ENCODE results near the gene DERA. TPM values are rescaled to one million over a fixed set of nuclear protein-coding genes. Genes with fewer than 3 reads are reported as not detected.

The DERA gene
- total and polyA plus RNA-seq, 8 donors, result 26.4 to 37.3 (median 31.1) TPM

GRCh38 chr12:15887043-15887817, 23.9 kb upstream of the DERA start:
- H3K4me3 ChIP-seq, result no peak overlapping the region
- ATAC-seq, result no peak
- no peak for DNase-seq
- no peaks in the 10 kb centered on the region for H3K27me3 ChIP-seq
- peaks cover 11 to 50% of the 10 kb centered on the region in 2 donors for H3K4me1 ChIP-seq
- H3K9me3 ChIP-seq, result no peaks in the 10 kb centered on the region
- intact Hi-C loops (cut with DNase I), result no loop called here
- peaks cover 0 to 49% of the 10 kb centered on the region in 2 donors for H3K36me3 ChIP-seq
- no peak overlapping the region for H3K27ac ChIP-seq
- TF ChIP-seq CTCF (IDR thresholded peaks at IDR 0.05), result no peak

DNA sequence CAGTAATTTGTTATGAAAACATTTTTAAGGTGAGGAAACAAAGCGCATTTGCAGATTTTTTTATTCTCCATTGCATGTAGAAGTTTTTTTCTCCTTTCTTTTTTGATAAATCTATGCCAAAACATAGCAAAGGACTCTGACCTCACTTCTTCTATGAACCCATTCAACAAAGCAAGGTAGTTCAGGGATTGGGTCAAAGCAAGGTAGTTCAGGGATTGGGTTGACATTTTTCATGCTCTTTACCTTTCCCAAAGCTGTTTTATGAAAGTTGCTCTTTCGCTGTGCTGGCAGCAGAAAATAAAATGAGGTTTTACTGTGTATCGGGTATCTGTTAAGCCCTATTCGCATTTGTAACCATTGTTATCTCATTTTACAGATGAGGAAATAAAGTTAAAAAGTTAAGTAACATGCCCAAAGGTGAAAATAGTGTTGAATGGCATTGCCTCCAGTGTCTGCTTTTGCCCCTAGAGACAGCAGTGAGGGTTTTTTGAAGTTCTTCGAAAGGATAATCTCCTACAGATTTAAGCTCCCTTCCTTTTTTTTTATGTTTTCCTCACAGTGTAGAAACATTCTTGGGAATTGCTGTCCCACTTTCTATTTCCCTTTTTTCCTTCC, 18.4 kb upstream of the DERA start:
- Histone ChIP-seq H3K36me3 (peaks cover 0 to 84% of the 10 kb centered on the region in 2 donors), H3K27me3 (no peaks in the 10 kb centered on the region), H3K27ac (no peak overlapping the region), H3K4me1 (peaks cover 0 to 16% of the 10 kb centered on the region in 2 donors), H3K9me3 (no peaks in the 10 kb centered on the region), H3K4me3 (no peak overlapping the region)
- intact Hi-C loops (cut with DNase I), result no loop called here
- DNase-seq (no peak), ATAC-seq (no peak)
- no peak for TF ChIP-seq CTCF (IDR thresholded peaks at IDR 0.05)

- Histone ChIP-seq H3K36me3 (peaks cover 0 to 88% of the 10 kb centered on the region in 2 donors), H3K27ac (no peak overlapping the region), H3K4me3 (no peak overlapping the region), H3K9me3 (no peaks in the 10 kb centered on the region), H3K27me3 (no peaks in the 10 kb centered on the region), H3K4me1 (peaks cover 0 to 16% of the 10 kb centered on the region in 2 donors)
- intact Hi-C loops (cut with DNase I), result no loop called here
- no peak for ATAC-seq
- DNase-seq, result no peak
- TF ChIP-seq CTCF (IDR thresholded peaks at IDR 0.05), result no peak
Measured at GRCh38 chr12:15893260-15893659, 17.9 kb upstream of the DERA start.

DNA sequence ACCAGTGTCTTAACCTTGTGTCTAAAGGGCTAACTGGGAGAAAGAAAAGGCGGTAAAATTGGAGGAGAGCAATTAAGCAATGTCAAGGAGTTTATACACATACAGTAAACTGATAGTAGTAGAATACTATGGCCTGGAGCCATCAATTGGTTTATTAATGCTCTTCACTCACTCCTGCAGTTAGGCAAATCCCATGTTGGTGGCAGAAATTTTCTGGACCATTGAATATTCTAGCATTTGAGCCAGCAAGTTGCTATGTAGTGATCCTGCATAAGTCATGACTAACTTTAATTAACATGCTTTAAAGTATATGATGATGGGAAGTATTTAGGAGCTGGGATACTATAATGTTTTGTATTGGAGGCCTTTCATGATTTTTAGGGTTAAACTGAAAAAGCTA, 14.3 kb upstream of the DERA start:
- TF ChIP-seq CTCF (IDR thresholded peaks at IDR 0.05), result no peak
- no peak for DNase-seq
- H3K27me3 ChIP-seq, result no peaks in the 10 kb centered on the region
- H3K4me1 ChIP-seq, result peaks cover 0 to 11% of the 10 kb centered on the region in 2 donors
- H3K4me3 ChIP-seq, result no peak overlapping the region
- H3K36me3 ChIP-seq, result peaks cover 0 to 89% of the 10 kb centered on the region in 2 donors
- no peak for ATAC-seq
- H3K27ac ChIP-seq, result no peak overlapping the region
- intact Hi-C loops (cut with DNase I), result no loop called here
- no peaks in the 10 kb centered on the region for H3K9me3 ChIP-seq

DNA sequence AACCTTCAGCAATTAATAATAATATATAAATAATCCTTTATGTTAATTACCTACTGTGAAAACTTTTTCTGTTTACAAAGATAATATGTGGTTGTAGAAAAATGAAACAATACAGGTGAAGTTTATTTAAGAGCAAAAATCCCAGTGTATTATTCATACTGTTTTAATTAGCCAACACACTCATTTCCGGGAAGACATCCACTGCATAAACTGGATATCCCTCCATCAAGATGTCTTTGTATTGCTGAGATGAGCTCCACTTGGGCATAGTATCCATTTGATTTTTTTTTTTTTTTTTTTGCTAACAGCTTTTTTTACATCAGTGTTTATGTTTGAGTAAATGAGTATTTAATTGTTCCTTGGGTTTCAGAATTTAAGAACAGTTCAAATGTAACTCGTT, 13.7 kb upstream of the DERA start:
- no peaks in the 10 kb centered on the region for H3K9me3 ChIP-seq
- peaks cover 0 to 11% of the 10 kb centered on the region in 2 donors for H3K4me1 ChIP-seq
- H3K4me3 ChIP-seq, result no peak overlapping the region
- peaks cover 0 to 92% of the 10 kb centered on the region in 2 donors for H3K36me3 ChIP-seq
- intact Hi-C loops (cut with DNase I), result no loop called here
- DNase-seq (no peak), ATAC-seq (no peak)
- no peak overlapping the region for H3K27ac ChIP-seq
- no peaks in the 10 kb centered on the region for H3K27me3 ChIP-seq
- no peak for TF ChIP-seq CTCF (IDR thresholded peaks at IDR 0.05)

Measured in left lung (tissue), 10 donors.